ENCODE measurements around the gene DDX28.

- no peak for TF ChIP-seq EZH2 (IDR thresholded peaks at IDR 0.05; ENCODE audit: low read depth, unreplicated experiment)
- no peak for TF ChIP-seq EZH2phosphoT487 (IDR thresholded peaks at IDR 0.05; ENCODE audit: unreplicated experiment)
- TF ChIP-seq, protein P1, sequence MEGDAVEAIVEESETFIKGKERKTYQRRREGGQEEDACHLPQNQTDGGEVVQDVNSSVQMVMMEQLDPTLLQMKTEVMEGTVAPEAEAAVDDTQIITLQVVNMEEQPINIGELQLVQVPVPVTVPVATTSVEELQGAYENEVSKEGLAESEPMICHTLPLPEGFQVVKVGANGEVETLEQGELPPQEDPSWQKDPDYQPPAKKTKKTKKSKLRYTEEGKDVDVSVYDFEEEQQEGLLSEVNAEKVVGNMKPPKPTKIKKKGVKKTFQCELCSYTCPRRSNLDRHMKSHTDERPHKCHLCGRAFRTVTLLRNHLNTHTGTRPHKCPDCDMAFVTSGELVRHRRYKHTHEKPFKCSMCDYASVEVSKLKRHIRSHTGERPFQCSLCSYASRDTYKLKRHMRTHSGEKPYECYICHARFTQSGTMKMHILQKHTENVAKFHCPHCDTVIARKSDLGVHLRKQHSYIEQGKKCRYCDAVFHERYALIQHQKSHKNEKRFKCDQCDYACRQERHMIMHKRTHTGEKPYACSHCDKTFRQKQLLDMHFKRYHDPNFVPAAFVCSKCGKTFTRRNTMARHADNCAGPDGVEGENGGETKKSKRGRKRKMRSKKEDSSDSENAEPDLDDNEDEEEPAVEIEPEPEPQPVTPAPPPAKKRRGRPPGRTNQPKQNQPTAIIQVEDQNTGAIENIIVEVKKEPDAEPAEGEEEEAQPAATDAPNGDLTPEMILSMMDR (conservative IDR thresholded peaks at IDR 0.05; ENCODE audit: low read depth in 2 of 2), result no peak
- TF ChIP-seq CREB1 (CRISPR knock-in tag; IDR thresholded peaks at IDR 0.05; ENCODE audit: low read depth), result no peak
- TF ChIP-seq, protein P2, sequence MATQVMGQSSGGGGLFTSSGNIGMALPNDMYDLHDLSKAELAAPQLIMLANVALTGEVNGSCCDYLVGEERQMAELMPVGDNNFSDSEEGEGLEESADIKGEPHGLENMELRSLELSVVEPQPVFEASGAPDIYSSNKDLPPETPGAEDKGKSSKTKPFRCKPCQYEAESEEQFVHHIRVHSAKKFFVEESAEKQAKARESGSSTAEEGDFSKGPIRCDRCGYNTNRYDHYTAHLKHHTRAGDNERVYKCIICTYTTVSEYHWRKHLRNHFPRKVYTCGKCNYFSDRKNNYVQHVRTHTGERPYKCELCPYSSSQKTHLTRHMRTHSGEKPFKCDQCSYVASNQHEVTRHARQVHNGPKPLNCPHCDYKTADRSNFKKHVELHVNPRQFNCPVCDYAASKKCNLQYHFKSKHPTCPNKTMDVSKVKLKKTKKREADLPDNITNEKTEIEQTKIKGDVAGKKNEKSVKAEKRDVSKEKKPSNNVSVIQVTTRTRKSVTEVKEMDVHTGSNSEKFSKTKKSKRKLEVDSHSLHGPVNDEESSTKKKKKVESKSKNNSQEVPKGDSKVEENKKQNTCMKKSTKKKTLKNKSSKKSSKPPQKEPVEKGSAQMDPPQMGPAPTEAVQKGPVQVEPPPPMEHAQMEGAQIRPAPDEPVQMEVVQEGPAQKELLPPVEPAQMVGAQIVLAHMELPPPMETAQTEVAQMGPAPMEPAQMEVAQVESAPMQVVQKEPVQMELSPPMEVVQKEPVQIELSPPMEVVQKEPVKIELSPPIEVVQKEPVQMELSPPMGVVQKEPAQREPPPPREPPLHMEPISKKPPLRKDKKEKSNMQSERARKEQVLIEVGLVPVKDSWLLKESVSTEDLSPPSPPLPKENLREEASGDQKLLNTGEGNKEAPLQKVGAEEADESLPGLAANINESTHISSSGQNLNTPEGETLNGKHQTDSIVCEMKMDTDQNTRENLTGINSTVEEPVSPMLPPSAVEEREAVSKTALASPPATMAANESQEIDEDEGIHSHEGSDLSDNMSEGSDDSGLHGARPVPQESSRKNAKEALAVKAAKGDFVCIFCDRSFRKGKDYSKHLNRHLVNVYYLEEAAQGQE (IDR thresholded peaks at IDR 0.05; ENCODE audit: unreplicated experiment), result no peak
These were observed 1.5 kb downstream of the DDX28 start for GRCh38 chr16:68021490-68021889.

Measured in GM23338 (cell line).